Measurements from ENCODE around the gene DRC7.
"Not testable (repeated sequence)": the region's sequence is repeated elsewhere in the genome, so short reads cannot be mapped to it uniquely, and the experiment has no call there.

Gene DRC7

GRCh38 chr16:57727610-57728009, 33.0 kb downstream of the DRC7 start:
- H3K4me3 ChIP-seq (ENCODE audit: low read depth, low read length), result no peak overlapping the region
- H3K4me1 ChIP-seq, result no peaks in the 10 kb centered on the region
- H3K9me3 ChIP-seq (ENCODE audit: control insufficient read depth, low read length), result no peaks in the 10 kb centered on the region
- no peaks in the 10 kb centered on the region for H3K27me3 ChIP-seq (ENCODE audit: control insufficient read depth, insufficient read depth, low read length)
- no peaks in the 10 kb centered on the region for H3K36me3 ChIP-seq (ENCODE audit: control insufficient read depth, insufficient read depth, low read length)
- no peak overlapping the region for H3K27ac ChIP-seq
- H3K4me2 ChIP-seq (ENCODE audit: low read length), result no peak overlapping the region
- no peak overlapping the region for H3K9ac ChIP-seq
- no peaks in the 10 kb centered on the region for H3K79me2 ChIP-seq
- no peak for TF ChIP-seq CTCF (IDR thresholded peaks at IDR 0.05)
- no peak overlapping the region for H2AFZ ChIP-seq

- Histone ChIP-seq H3K4me2 (ENCODE audit: low read length) (no peak overlapping the region), H3K36me3 (ENCODE audit: control insufficient read depth, insufficient read depth, low read length) (no peaks in the 10 kb centered on the region), H3K79me2 (no peaks in the 10 kb centered on the region), H2AFZ (no peak overlapping the region), H3K4me1 (no peaks in the 10 kb centered on the region), H3K4me3 (ENCODE audit: low read depth, low read length) (no peak overlapping the region), H3K27ac (no peak overlapping the region), H3K9ac (no peak overlapping the region), H3K27me3 (ENCODE audit: control insufficient read depth, insufficient read depth, low read length) (no peaks in the 10 kb centered on the region), H3K9me3 (ENCODE audit: control insufficient read depth, low read length) (no peaks in the 10 kb centered on the region)
- TF ChIP-seq CTCF (IDR thresholded peaks at IDR 0.05), result no peak
Observed at GRCh38 chr16:57728336-57729181, 34.0 kb downstream of the DRC7 start.

GRCh38 chr16:57729182-57729484, 34.5 kb downstream of the DRC7 start:
- no peak overlapping the region for H3K9ac ChIP-seq
- no peaks in the 10 kb centered on the region for H3K27me3 ChIP-seq (ENCODE audit: control insufficient read depth, insufficient read depth, low read length)
- H3K4me2 ChIP-seq (ENCODE audit: low read length), result no peak overlapping the region
- no peaks in the 10 kb centered on the region for H3K36me3 ChIP-seq (ENCODE audit: control insufficient read depth, insufficient read depth, low read length)
- no peaks in the 10 kb centered on the region for H3K4me1 ChIP-seq
- no peaks in the 10 kb centered on the region for H3K9me3 ChIP-seq (ENCODE audit: control insufficient read depth, low read length)
- no peaks in the 10 kb centered on the region for H3K79me2 ChIP-seq
- no peak overlapping the region for H3K27ac ChIP-seq
- H2AFZ ChIP-seq, result no peak overlapping the region
- TF ChIP-seq CTCF (IDR thresholded peaks at IDR 0.05), result no peak
- no peak overlapping the region for H3K4me3 ChIP-seq (ENCODE audit: low read depth, low read length)

GRCh38 chr16:57729852-57730251, 35.2 kb downstream of the DRC7 start:
- H3K79me2 ChIP-seq; H3K9me3 ChIP-seq (ENCODE audit: control insufficient read depth, low read length); H2AFZ ChIP-seq; H3K27me3 ChIP-seq (ENCODE audit: control insufficient read depth, insufficient read depth, low read length); H3K4me1 ChIP-seq; H3K4me3 ChIP-seq (ENCODE audit: low read depth, low read length); H3K36me3 ChIP-seq (ENCODE audit: control insufficient read depth, insufficient read depth, low read length); H3K9ac ChIP-seq; H3K4me2 ChIP-seq (ENCODE audit: low read length); H3K27ac ChIP-seq: not testable (repeated sequence)

- TF ChIP-seq CTCF (IDR thresholded peaks at IDR 0.05), result no peak
- no peak overlapping the region for H2AFZ ChIP-seq
- no peak overlapping the region for H3K9ac ChIP-seq
- no peaks in the 10 kb centered on the region for H3K4me1 ChIP-seq
- H3K36me3 ChIP-seq (ENCODE audit: control insufficient read depth, insufficient read depth, low read length), result no peaks in the 10 kb centered on the region
- no peak overlapping the region for H3K4me3 ChIP-seq (ENCODE audit: low read depth, low read length)
- H3K79me2 ChIP-seq, result no peaks in the 10 kb centered on the region
- H3K4me2 ChIP-seq (ENCODE audit: low read length), result no peak overlapping the region
- H3K9me3 ChIP-seq (ENCODE audit: control insufficient read depth, low read length), result no peaks in the 10 kb centered on the region
- no peaks in the 10 kb centered on the region for H3K27me3 ChIP-seq (ENCODE audit: control insufficient read depth, insufficient read depth, low read length)
- H3K27ac ChIP-seq, result no peak overlapping the region
Observed at GRCh38 chr16:57730771-57731730, 36.4 kb downstream of the DRC7 start.

Measured in parathyroid adenoma (tissue), 2 donors.